Coronary artery (tissue), 2 donors: ENCODE results near the gene TRIM33.
"Not testable (repeated sequence)": the region's sequence is repeated elsewhere in the genome, so short reads cannot be mapped to it uniquely, and the experiment has no call there.

Experiments used
- DNase-seq: peaks from one replicate; pipeline ENCODE4 v3.0.0-alpha.2; 2017; ENCODE audit warnings: low spot score
- H3K27ac ChIP-seq, 2 donors: fragments of 200-600 bp; sonication (generic); one replicate each; pipeline ENCODE4 v1.5.1; 2016 to 2019
- H3K4me3 ChIP-seq: fragments of 200-600 bp; sonication (generic); 2 replicates; pipeline ENCODE4 v1.5.1; 2016; ENCODE audit warnings: mild to moderate bottlenecking, moderate library complexity
- CTCF ChIP-seq: fragments of 200-600 bp; sonication (generic); IDR thresholded peaks from one replicate; pipeline ENCODE4 v1.5.1; 2019; ENCODE audit warnings: antibody characterized with exemption

Gene TRIM33

GRCh38 chr1:114448370-114449036, 62.5 kb downstream of the TRIM33 start:
- Histone ChIP-seq H3K27ac (no peak overlapping the region), H3K4me3 (no peak overlapping the region)
- TF ChIP-seq CTCF = no peak
- DNase-seq = no peak

GRCh38 chr1:114446198-114446597, 64.8 kb downstream of the TRIM33 start:
- no peak for DNase-seq
- Histone ChIP-seq H3K4me3 (no peak overlapping the region), H3K27ac (no peak overlapping the region)
- TF ChIP-seq CTCF = no peak

DNA sequence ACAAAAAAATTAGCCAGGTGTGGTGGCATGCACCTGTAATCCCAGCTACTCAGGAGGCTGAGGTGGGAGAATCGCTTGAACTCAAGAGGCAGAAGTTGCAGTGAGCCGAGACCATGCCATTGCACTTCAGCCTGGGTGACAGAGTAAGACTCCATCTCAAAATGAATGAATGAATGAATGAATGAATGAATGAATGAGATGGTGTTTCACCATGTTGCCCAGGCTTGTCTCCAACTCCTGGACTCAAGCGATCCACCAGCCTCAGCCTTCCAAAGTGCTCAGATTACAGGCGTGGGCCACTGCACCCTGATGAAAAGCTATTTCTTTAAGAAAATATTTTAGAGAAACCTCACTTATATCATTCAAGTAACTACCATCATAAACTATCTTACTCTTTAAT, 67.8 kb downstream of the TRIM33 start:
- DNase-seq, H3K4me3 ChIP-seq, H3K27ac ChIP-seq: not testable (repeated sequence)

DNA sequence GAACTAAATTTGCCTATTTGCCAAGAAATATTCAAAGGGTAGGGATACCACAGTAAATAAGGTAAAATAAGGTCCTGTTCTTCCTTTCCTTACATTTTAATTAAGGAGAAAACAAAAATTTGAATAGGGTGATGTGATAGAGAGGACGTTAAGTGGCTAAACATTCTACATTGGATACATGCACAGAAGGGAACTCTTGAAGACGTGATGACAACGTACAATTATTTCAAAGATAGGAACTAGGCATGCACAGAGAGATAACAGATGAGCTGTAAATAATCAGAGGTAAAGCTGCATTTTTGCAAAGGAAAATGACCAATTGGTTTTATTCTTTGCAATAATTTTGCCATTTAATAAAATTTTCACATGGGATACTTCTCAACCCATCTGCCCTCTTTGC, 69.7 kb downstream of the TRIM33 start:
- DNase-seq = no peak
- Histone ChIP-seq H3K4me3 (no peak overlapping the region), H3K27ac (no peak overlapping the region)
- no peak for TF ChIP-seq CTCF

- TF ChIP-seq CTCF = no peak
- Histone ChIP-seq H3K4me3 (no peak overlapping the region), H3K27ac (no peak overlapping the region)
- DNase-seq = no peak
These were observed 71.6 kb downstream of the TRIM33 start for GRCh38 chr1:114439369-114439768.

DNA sequence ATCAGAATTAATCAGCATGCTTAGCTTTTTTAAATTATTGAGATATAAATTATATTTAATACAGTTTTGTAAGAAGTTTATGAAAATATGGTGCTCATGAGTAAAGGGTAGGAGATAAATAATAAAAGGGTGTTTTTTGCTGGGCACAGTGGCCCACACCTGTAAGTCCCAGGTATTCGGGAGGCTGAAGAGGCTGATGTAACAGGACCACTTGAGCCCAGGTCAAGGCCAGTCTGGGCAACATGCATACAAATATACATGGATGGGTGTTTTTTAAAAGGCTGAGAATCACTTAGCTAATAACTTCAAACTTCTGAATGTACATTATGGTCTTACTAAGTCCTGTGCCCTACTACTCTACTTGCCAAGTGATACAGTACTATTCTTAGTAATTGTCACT, 73.2 kb downstream of the TRIM33 start:
- TF ChIP-seq CTCF = no peak
- no peak overlapping the region for H3K4me3 ChIP-seq

DNA sequence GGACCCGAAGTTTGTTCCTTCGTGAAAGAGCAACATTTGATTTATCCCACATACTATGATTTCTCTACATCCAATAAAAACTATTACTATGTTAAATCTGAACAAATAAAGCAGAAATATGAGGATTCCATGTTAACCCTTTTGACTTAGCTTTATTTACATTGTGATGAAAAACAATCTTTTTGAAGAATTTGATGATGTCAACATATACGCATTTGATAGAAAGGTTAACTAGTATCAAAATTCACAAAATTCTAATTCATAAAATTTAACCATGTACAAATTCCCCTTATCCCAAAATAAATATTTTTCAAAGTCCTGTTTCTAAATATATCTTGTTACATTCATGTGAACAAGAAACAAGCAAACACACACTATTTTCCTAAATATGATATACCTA, 74.2 kb downstream of the TRIM33 start:
- DNase-seq = no peak
- H3K4me3 ChIP-seq = no peak overlapping the region
- TF ChIP-seq CTCF = no peak
- H3K27ac ChIP-seq = no peak overlapping the region

More for the DNA sequence above, 73.2 kb downstream of the TRIM33 start:
- no peak for DNase-seq
- no peak overlapping the region for H3K27ac ChIP-seq
